ENCODE measurements around the gene CASP2. TPM values are rescaled to one million over a fixed set of nuclear protein-coding genes. Genes with fewer than 3 reads are reported as not detected.

CASP2 gene
- total and polyA plus RNA-seq, 2 of the 8 experiments (the other 6 are each of a cell fraction or from before 2014, with no cell fraction given) = 23.7 to 35.3 TPM

- TF ChIP-seq NANOG (IDR thresholded peaks at IDR 0.05; ENCODE audit: insufficient read depth, low read depth, low read length, poor library complexity, severe bottlenecking) = no peak
These were observed 30.6 kb upstream of the CASP2 start (continued) for GRCh38 chr7:143257501-143257900.

Data from H1 (cell line).